Epithelial cell of proximal tubule (primary cell): Measurements from ENCODE around the gene SPTY2D1. TPM values are rescaled to one million over a fixed set of nuclear protein-coding genes. Genes with fewer than 3 reads are reported as not detected.
"Not testable (repeated sequence)": the region's sequence is repeated elsewhere in the genome, so short reads cannot be mapped to it uniquely, and the experiment has no call there.

Experiments used
- DNase-seq: peaks from one replicate; pipeline ENCODE4 v3.0.0-alpha.2; 2011; ENCODE audit warnings: low read depth
- H3K4me3 ChIP-seq: 2 replicates; pipeline ENCODE4 v1.5.1; 2011; ENCODE audit warnings: low read depth, mild to moderate bottlenecking, low read length
- total RNA-seq: library from RNA; depleted of rRNA; stranded (reverse); fragments of >200 nt; gene quantifications from 2 replicates; pipeline ENCODE4 v1.2.3, GENCODE V29; 2015
- TF ChIP-seq, protein P1 (sequence below): conservative IDR thresholded peaks from 2 replicates; pipeline ENCODE4 v1.5.1; 2012; ENCODE audit warnings: low read depth, mild to moderate bottlenecking, low read length

Gene SPTY2D1
- total RNA-seq, 1 donor from 2014 or later: 8.6 TPM

DNA sequence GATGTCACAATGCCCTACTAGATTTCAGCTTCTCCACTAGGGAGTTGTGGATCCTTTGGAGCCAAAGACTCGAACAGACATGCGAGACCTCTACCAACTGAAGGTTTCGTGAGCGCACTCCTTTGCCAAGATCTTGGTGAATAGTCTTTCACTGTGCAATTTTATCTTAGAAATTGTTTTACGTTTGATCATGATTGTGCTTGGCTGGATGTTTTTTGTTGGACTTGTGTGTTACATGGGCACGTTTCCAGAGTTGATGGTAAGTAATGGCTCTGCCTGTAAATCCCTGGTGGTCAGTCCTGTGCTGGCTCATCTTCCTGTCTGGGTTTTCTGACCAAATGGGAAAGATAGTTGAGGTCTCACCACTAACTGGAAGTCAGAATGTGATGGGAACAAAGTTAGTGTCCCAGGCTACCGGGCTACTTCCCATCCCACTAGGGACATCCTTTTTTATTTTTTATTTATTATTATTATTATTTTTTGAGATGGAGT is 34.4 kb downstream of the SPTY2D1 start, which contains the start of gene MISFA:
Gene MISFA (plus strand): TSS at position 51 of the 492 bp plus-strand sequence. CDS start 140 bp downstream, at position 191.
- H3K4me3 ChIP-seq: no peak within 1 kb of the TSS
- no peak for DNase-seq
- TF ChIP-seq, protein P1, sequence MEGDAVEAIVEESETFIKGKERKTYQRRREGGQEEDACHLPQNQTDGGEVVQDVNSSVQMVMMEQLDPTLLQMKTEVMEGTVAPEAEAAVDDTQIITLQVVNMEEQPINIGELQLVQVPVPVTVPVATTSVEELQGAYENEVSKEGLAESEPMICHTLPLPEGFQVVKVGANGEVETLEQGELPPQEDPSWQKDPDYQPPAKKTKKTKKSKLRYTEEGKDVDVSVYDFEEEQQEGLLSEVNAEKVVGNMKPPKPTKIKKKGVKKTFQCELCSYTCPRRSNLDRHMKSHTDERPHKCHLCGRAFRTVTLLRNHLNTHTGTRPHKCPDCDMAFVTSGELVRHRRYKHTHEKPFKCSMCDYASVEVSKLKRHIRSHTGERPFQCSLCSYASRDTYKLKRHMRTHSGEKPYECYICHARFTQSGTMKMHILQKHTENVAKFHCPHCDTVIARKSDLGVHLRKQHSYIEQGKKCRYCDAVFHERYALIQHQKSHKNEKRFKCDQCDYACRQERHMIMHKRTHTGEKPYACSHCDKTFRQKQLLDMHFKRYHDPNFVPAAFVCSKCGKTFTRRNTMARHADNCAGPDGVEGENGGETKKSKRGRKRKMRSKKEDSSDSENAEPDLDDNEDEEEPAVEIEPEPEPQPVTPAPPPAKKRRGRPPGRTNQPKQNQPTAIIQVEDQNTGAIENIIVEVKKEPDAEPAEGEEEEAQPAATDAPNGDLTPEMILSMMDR: no peak

DNA sequence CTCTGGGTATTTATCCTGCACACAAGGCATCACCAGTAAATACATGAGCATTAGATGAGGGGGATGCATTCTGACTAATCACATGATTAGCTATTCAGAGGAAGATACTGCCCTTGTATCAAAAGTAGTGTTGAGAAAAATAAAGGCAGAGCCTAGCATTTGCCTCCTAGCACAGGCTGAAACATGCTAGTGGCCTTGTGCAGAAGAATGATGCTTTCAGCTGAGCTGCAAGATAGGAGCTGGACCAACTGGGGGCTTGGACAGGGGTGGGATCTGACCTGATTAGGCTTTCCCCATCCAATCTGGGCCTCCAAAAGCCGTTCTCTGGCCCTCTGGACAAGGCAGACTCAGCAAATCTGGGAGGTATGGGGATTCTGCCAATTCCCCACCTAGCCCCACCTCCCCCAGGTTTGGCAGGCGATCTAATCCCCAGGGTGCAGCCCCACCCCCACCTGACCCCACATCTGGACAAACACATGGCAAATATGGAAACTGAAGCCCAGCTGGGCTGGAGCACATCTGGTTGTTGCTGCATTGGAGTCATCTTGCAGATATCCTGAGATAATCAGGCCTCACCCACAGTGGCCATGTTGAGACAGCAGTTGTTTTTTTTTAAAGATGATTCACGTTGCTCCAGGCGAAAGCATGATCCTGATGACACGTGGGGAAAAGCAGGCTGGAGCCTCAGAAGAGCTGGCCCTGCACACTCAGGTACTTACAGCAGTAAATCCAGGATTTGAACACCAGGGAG is 39.0 kb downstream of the SPTY2D1 start:
- DNase-seq: no peak

DNA sequence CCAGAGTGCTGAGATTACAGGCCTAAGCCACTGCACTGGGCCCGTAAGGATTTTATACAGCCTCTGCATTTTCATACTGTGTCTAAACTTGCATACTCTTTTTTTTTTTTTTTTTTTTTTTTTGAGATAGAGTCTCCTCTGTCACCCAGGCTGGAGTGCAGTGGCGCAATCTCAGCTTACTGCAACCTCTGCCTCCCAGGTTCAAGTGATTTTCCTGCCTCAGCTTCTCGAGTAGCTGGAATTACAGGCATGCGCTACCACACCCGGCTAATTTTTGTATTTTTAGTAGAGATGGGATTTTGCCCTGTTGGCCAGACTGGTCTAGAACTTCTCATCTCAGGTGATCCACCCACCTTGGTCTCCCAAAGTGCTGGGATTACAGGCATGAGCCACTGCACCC is 40.1 kb downstream of the SPTY2D1 start:
- not testable (repeated sequence) for H3K4me3 ChIP-seq

More for the DNA sequence above, 39.0 kb downstream of the SPTY2D1 start:
- H3K4me3 ChIP-seq: no peak overlapping the region
- TF ChIP-seq, protein P1: no peak

DNA sequence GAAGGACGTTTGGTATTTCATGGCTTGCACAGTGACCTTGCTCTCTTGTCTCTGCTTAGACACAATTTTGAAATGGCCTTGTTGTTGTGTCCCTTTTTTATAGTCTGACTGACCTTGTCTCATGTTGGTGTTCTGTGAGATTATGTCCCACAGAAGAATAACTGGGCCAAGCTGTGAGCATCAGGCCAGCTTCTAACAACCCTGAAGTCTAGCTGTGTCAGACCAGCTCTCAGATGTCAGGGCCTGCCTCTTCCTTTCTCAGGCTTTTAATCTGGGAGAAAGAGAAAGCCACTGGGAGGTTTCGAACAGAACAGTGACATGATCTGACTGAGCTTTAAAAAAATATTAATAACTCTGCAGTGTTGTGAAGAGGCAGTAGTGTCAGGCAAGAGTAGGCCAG is 43.6 kb downstream of the SPTY2D1 start:
- H3K4me3 ChIP-seq: no peak overlapping the region
- TF ChIP-seq, protein P1: no peak
- DNase-seq: no peak

More for the DNA sequence above, 40.1 kb downstream of the SPTY2D1 start:
- not testable (repeated sequence) for DNase-seq

DNA sequence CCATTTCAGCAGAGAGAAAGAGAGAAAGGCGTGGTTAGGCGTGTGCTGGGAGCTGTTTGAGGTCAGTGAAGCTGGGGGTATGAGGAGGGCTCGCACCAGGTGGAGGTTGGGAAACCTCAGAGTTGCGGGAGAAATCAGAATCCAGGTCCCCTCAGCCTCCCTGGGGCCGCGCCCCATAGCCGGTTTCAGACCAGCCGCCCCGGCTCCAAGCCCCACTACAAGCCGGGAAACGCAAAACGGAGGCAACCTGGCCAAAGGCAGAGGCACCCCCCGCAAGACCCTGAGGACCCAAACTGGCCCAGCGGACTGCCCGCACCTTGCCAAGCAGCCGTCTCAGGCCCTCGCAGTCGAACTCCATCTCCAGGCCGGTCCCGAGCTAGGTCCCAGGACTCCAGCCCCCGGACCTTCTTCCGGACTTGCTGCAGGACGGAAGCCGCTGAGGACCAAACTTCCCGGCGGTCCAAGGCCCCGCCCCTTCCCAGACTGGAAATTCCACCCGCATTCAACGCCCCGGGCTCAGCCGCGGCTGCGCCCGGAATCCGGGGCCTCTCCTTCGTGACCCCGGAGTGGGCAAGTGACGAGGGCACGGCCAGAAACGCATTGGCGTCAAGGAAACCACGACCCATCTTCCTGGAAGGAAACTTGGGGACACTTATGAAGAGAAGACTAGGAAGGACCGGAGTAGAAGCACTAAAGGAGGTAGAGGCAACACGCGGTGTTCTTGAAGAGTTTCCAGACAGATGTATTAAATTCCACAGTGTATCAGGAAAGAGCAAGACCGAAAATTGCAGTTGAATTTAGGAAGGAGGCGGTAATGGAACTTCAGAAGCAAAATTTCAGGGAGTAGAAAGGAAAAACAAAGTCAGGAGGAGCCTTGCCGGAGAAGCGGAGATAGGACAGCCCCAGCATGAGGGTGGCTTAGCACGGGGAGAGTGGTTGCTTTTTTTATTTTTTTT is 45.6 kb downstream of the SPTY2D1 start, which contains the start of gene UEVLD:
Gene UEVLD (minus strand): TSS at position 438 of the 956 bp plus-strand sequence. CDS start 80 bp downstream, at position 358.
- TF ChIP-seq, protein P1: no peak
- peak; percentile 37 for DNase-seq
- H3K4me3 ChIP-seq: peak within 1 kb of the TSS; percentile 100

DNA sequence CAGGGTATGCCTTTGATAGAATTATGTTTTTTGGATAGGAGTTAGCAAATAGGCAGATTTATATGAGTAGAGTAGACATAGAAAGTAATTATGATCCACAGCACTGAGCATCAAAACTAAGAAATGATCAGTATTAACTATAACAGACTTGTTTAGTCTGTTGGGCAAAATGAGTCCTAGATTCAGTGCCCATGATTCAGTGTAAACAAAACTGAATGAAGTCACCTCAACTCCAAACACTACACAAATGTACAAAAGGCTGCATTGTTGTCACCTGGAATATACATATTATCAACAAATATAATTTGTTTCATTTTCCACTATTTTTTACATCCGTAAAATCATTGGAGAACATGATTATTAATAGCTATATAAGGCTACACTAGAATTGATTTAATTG is 52.3 kb downstream of the SPTY2D1 start:
- no peak for DNase-seq
- H3K4me3 ChIP-seq: no peak overlapping the region
- TF ChIP-seq, protein P1: no peak
